ENCODE measurements around the gene PHF2.

The PHF2 gene

GRCh38 chr9:93686880-93687236 lies 110.5 kb downstream of the PHF2 start:
- H3K27ac ChIP-seq, result no peak overlapping the region
- H3K9me3 ChIP-seq (ENCODE audit: control insufficient read depth, low read length), result peaks cover 3% of the 10 kb centered on the region
- no peak overlapping the region for H3K4me2 ChIP-seq (ENCODE audit: low read length)
- H3K4me3 ChIP-seq (ENCODE audit: low read depth, low read length), result no peak overlapping the region
- no peaks in the 10 kb centered on the region for H3K4me1 ChIP-seq
- no peak overlapping the region for H3K9ac ChIP-seq
- no peak overlapping the region for H2AFZ ChIP-seq
- no peaks in the 10 kb centered on the region for H3K79me2 ChIP-seq
- TF ChIP-seq CTCF (IDR thresholded peaks at IDR 0.05), result no peak
- H3K27me3 ChIP-seq (ENCODE audit: control insufficient read depth, insufficient read depth, low read length), result no peaks in the 10 kb centered on the region
- no peaks in the 10 kb centered on the region for H3K36me3 ChIP-seq (ENCODE audit: control insufficient read depth, insufficient read depth, low read length)

- Histone ChIP-seq H3K4me1 (no peaks in the 10 kb centered on the region), H3K36me3 (ENCODE audit: control insufficient read depth, insufficient read depth, low read length) (no peaks in the 10 kb centered on the region), H3K79me2 (no peaks in the 10 kb centered on the region), H3K4me2 (ENCODE audit: low read length) (no peak overlapping the region), H3K9me3 (ENCODE audit: control insufficient read depth, low read length) (peaks cover 3% of the 10 kb centered on the region), H3K27ac (no peak overlapping the region), H3K4me3 (ENCODE audit: low read depth, low read length) (no peak overlapping the region), H2AFZ (no peak overlapping the region), H3K9ac (no peak overlapping the region), H3K27me3 (ENCODE audit: control insufficient read depth, insufficient read depth, low read length) (no peaks in the 10 kb centered on the region)
- TF ChIP-seq CTCF (IDR thresholded peaks at IDR 0.05), result no peak
Measured at GRCh38 chr9:93690618-93691017, 114.2 kb downstream of the PHF2 start.

DNA sequence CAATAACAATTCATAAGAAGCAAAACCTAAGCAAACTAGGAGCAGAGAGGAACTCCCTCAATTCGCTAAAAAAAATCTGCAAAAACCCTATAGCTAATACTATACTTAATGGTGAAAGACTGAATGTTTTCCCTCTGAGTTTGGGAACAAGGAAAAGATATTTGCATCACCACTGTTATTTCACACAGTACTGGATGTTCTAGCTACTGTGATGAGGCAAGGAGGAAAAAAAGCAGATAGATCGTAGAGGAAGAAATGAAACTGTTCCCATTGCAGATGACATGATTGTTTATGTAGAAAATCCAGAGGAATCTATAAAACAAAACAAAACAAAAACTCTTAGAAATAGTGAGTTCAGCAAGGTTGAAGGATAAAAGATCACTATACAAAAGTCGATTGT lies 116.7 kb downstream of the PHF2 start:
- no peak for TF ChIP-seq CTCF (IDR thresholded peaks at IDR 0.05)
- H2AFZ ChIP-seq, result no peak overlapping the region
- no peaks in the 10 kb centered on the region for H3K79me2 ChIP-seq
- no peak overlapping the region for H3K27ac ChIP-seq
- H3K27me3 ChIP-seq (ENCODE audit: control insufficient read depth, insufficient read depth, low read length), result no peaks in the 10 kb centered on the region
- no peak overlapping the region for H3K4me3 ChIP-seq (ENCODE audit: low read depth, low read length)
- H3K36me3 ChIP-seq (ENCODE audit: control insufficient read depth, insufficient read depth, low read length), result no peaks in the 10 kb centered on the region
- H3K9ac ChIP-seq, result no peak overlapping the region
- peaks cover 3% of the 10 kb centered on the region for H3K9me3 ChIP-seq (ENCODE audit: control insufficient read depth, low read length)
- no peak overlapping the region for H3K4me2 ChIP-seq (ENCODE audit: low read length)
- H3K4me1 ChIP-seq, result no peaks in the 10 kb centered on the region

DNA sequence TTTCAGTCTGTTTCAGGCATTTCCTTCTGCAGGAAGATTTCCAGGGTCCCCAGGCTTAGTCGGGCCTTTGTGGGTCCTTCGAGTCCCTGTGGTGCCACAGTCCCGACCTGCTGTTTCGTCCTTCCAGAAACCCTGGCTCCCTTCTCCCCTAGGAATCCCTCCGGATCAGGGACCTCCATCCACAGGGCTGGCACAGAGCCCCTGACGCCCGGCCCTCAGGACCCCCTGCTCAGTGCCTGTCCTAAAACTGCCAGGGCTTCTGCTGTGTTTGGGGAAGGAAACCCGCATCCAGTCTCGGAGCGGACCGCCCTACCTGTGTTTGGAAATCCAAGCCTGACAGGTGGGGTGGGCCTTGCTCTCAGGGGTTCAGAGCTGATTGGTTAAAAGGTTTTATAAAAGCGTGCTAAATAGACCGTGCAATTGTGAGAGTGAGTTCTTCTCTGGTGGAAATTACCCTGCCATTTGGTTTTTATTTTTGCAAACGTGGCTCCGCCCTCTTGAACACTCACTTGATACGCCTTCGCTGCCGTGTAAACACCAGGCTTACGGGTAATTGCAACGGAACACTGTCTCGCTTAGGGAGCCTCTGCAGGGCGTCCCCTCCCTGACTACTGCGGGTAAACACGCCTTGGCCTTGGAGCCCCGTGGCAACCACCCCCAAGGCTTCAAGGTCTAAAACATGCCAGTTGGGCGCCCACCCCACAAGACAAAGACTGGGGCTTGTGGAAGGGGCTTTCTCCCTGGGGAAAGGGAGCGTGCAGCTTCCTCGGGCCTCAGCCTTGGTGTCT lies 121.2 kb downstream of the PHF2 start:
- Histone ChIP-seq H2AFZ (no peak overlapping the region), H3K27ac (no peak overlapping the region), H3K36me3 (ENCODE audit: control insufficient read depth, insufficient read depth, low read length) (no peaks in the 10 kb centered on the region), H3K27me3 (ENCODE audit: control insufficient read depth, insufficient read depth, low read length) (no peaks in the 10 kb centered on the region), H3K9ac (no peak overlapping the region), H3K4me3 (ENCODE audit: low read depth, low read length) (no peak overlapping the region), H3K79me2 (no peaks in the 10 kb centered on the region), H3K4me1 (no peaks in the 10 kb centered on the region), H3K4me2 (ENCODE audit: low read length) (no peak overlapping the region), H3K9me3 (ENCODE audit: control insufficient read depth, low read length) (no peaks in the 10 kb centered on the region)
- TF ChIP-seq CTCF (IDR thresholded peaks at IDR 0.05), result no peak
